Activated CD4-positive, alpha-beta memory T cell treated with anti-CD3 and anti-CD28 coated beads, Interleukin-2, amount 10 ng/mL, durations not matched to agents 7 days and 5 days (primary cell): Measurements from ENCODE around the gene ISG20. TPM values are rescaled to one million over a fixed set of nuclear protein-coding genes. Genes with fewer than 3 reads are reported as not detected.
A peak's percentile ranks its signal among the peaks of the same experiment; 100 is the strongest.

ENCODE experiments used
- CTCF ChIA-PET: fragments of 350-600 bp; sonication (Branson Sonifier 250); formaldehyde crosslinking; loops from one replicate; lab custom pipeline; 2021; ENCODE audit warnings: antibody characterized with exemption, inconsistent platforms; lab: Charles Lee
- POLR2A ChIA-PET: fragments of 350-600 bp; sonication (Branson Sonifier 250); formaldehyde crosslinking; loops from one replicate; lab custom pipeline; 2021; ENCODE audit warnings: antibody characterized with exemption; lab: Charles Lee
- DNase-seq: peaks from one replicate; pipeline ENCODE4 v3.0.0-alpha.2; 2020
- H3K27ac Mint-ChIP-seq: one replicate; pipeline ENCODE4 v1.8.0; 2021; ENCODE audit warnings: mild to moderate bottlenecking, mixed read lengths
- H3K27me3 Mint-ChIP-seq: one replicate; pipeline ENCODE4 v1.8.0; 2021; ENCODE audit warnings: mixed read lengths
- H3K36me3 Mint-ChIP-seq: one replicate; pipeline ENCODE4 v1.8.0; 2021; ENCODE audit warnings: low read depth, mixed read lengths
- H3K4me1 Mint-ChIP-seq: one replicate; pipeline ENCODE4 v1.8.0; 2021; ENCODE audit warnings: mixed read lengths
- H3K4me3 Mint-ChIP-seq: one replicate; pipeline ENCODE4 v1.8.0; 2021; ENCODE audit warnings: mild to moderate bottlenecking, mixed read lengths
- H3K9me3 Mint-ChIP-seq: one replicate; pipeline ENCODE4 v1.8.0; 2021; ENCODE audit warnings: mixed read lengths
- total RNA-seq, 2 experiments: library from RNA; stranded (reverse); gene quantifications; one replicate each; pipeline ENCODE4 v1.2.3, GENCODE V29; 2021

ISG20 gene
- 100 to 1,000 TPM; 337 to 338 TPM for total RNA-seq

- Mint-ChIP-seq H3K27ac (peak within 1 kb of the TSS; percentile 95), H3K9me3 (no peaks in the 10 kb centered on the region), H3K36me3 (peaks cover 68% of the 10 kb centered on the region), H3K27me3 (no peaks in the 10 kb centered on the region), H3K4me1 (peaks cover 70% of the 10 kb centered on the region), H3K4me3 (peak within 1 kb of the TSS; percentile 87)
- ChIA-PET CTCF (interaction anchor here (0.8 to 1.5 kb wide), 9 partner anchors 8 to 282 kb away, joined by 3 to 12 read pairs (median 3); no protein-coding TSS in a partner anchor), POLR2A (interaction anchor here (1.0 to 1.6 kb wide), 4 partner anchors 25 to 452 kb away, joined by 4 to 7 read pairs (median 5); no protein-coding TSS in a partner anchor)
- peak; percentile 98 for DNase-seq
These were observed at the start of gene ISG20 for GRCh38 chr15:88638626-88639372. Gene ISG20, plus strand, starts transcription at chr15:88639016. Its CDS starts 351 bp downstream, at chr15:88639367.

DNA sequence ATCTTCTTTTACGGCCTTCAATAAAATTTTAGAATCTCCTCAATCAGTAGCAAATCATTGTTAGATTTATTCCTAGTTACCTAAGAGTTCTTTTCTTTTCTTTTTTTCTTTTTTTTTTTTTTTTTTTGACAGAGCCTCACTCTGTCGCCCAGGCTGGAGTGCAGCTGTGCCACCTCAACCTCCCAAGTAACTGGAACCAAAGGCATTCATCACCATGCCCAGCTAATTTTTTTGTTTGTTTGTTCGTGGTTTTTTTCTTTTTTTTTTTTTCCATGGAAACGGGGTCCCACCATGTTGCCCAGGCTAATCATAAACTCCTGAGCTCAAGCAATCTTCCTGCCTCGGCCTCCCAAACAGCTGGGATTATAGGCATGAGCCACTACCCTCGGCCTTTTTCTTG is 48.1 kb upstream of the ISG20 start:
- Mint-ChIP-seq H3K9me3 (no peaks in the 10 kb centered on the region), H3K36me3 (no peaks in the 10 kb centered on the region), H3K4me1 (no peaks in the 10 kb centered on the region), H3K27me3 (peaks cover 15% of the 10 kb centered on the region), H3K27ac (no peak overlapping the region), H3K4me3 (no peak overlapping the region)
- ChIA-PET POLR2A (interaction anchor here (0.7 kb wide), 1 partner anchor 171 kb away, joined by 3 read pairs; no protein-coding TSS in a partner anchor), CTCF (no interaction called here)
- DNase-seq = no peak

- Mint-ChIP-seq H3K4me3 (no peak overlapping the region), H3K4me1 (no peaks in the 10 kb centered on the region), H3K9me3 (no peaks in the 10 kb centered on the region), H3K27ac (no peak overlapping the region), H3K36me3 (no peaks in the 10 kb centered on the region), H3K27me3 (peaks cover 15% of the 10 kb centered on the region)
- POLR2A ChIA-PET = interaction anchor here (0.7 kb wide), 1 partner anchor 172 kb away, joined by 3 read pairs; no protein-coding TSS in a partner anchor
- no peak for DNase-seq
- CTCF ChIA-PET = no interaction called here
These were observed 47.4 kb upstream of the ISG20 start for GRCh38 chr15:88591384-88591783.

DNA sequence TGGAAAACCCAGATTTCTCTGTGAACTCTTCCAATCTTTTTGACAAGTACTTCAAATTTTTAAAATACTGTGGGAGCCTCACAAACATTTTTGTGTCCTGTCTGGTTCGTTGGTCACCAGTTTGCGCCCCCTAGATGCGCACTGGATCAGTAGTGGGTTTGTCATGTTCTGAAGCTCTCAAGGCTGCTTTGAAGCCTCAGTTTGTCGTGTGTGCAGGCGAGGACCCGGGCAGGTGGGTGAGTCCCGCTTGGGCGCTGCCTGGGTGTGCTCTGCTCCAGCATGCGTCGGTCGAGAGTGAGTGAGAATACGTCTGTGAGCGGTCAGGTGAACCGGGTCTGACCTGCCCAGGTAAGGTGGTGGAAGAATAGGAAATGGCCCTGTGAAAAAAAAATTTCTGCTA is 34.9 kb upstream of the ISG20 start:
- Mint-ChIP-seq H3K27ac (no peak overlapping the region), H3K4me1 (peaks cover 4% of the 10 kb centered on the region), H3K9me3 (no peaks in the 10 kb centered on the region), H3K36me3 (no peaks in the 10 kb centered on the region), H3K4me3 (no peak overlapping the region), H3K27me3 (peaks cover 70% of the 10 kb centered on the region)
- CTCF ChIA-PET = no interaction called here
- no peak for DNase-seq
- POLR2A ChIA-PET = no interaction called here

GRCh38 chr15:88604381-88605188 is 34.2 kb upstream of the ISG20 start:
- peaks cover 4% of the 10 kb centered on the region for H3K4me1 Mint-ChIP-seq
- H3K9me3 Mint-ChIP-seq = no peaks in the 10 kb centered on the region
- no peaks in the 10 kb centered on the region for H3K36me3 Mint-ChIP-seq
- H3K27ac Mint-ChIP-seq = no peak overlapping the region
- no peak for DNase-seq
- CTCF ChIA-PET = no interaction called here
- H3K4me3 Mint-ChIP-seq = no peak overlapping the region
- POLR2A ChIA-PET = no interaction called here
- H3K27me3 Mint-ChIP-seq = peaks cover 75% of the 10 kb centered on the region

DNA sequence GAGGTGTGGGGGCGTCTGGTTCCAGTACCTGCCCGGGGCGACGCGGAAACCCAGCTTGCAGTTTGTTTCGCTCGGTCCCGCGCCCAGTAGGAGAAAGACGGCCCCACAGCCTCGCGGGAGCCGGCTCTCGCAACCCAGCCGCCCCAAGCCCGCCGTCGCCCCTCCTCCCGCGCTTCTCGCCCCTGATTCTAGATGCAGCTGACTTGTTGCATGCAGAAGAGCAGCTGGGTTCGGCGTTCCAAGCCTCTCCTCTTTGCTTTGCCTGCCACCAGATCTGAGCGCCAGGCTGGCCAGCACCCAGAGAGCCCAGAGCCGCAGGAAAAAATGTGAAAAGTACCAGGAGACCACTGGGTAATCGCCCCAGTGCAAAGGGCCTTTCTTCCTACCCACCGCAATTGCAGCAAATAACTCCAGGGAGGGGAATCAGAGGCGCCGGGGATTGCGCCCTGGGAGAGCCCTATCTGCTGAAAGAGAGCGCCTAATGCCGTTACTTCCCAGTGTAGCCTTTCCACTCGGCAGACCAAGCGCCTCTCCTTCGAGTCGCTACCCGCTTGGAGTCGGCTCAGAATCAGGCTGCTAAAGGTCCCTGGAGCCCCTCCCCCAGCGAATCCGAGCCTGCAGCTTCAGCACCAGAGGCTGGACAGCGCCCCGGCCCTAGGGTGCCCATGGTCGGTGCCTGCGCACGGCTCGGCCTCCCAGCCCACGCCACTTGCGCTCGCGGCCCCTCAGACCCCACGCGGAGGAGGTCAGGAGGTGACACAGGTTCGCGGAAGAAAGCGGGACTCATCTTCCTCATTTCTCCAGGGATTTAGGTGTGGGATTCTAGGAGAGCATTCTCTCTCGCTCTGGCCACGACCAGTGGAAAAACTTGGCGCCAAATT is 33.4 kb upstream of the ISG20 start:
- Mint-ChIP-seq H3K4me3 (no peak overlapping the region), H3K27me3 (peaks cover 78% of the 10 kb centered on the region), H3K27ac (no peak overlapping the region), H3K36me3 (no peaks in the 10 kb centered on the region), H3K9me3 (no peaks in the 10 kb centered on the region), H3K4me1 (peaks cover 5% of the 10 kb centered on the region)
- ChIA-PET CTCF (no interaction called here), POLR2A (no interaction called here)
- peak; percentile 51 for DNase-seq

- ChIA-PET POLR2A (no interaction called here), CTCF (no interaction called here)
- Mint-ChIP-seq H3K4me1 (peaks cover 10% of the 10 kb centered on the region), H3K4me3 (no peak overlapping the region), H3K9me3 (no peaks in the 10 kb centered on the region), H3K27me3 (peaks cover 77% of the 10 kb centered on the region), H3K27ac (no peak overlapping the region), H3K36me3 (no peaks in the 10 kb centered on the region)
- DNase-seq = no peak
These were observed 32.6 kb upstream of the ISG20 start for GRCh38 chr15:88606070-88606794.

GRCh38 chr15:88607951-88608350 is 30.9 kb upstream of the ISG20 start:
- no peak overlapping the region for H3K4me3 Mint-ChIP-seq
- no peaks in the 10 kb centered on the region for H3K9me3 Mint-ChIP-seq
- ChIA-PET POLR2A (no interaction called here), CTCF (no interaction called here)
- no peak overlapping the region for H3K27ac Mint-ChIP-seq
- DNase-seq = no peak
- H3K36me3 Mint-ChIP-seq = no peaks in the 10 kb centered on the region
- peaks cover 70% of the 10 kb centered on the region for H3K27me3 Mint-ChIP-seq
- peaks cover 14% of the 10 kb centered on the region for H3K4me1 Mint-ChIP-seq

- H3K4me1 Mint-ChIP-seq = peaks cover 22% of the 10 kb centered on the region
- no peaks in the 10 kb centered on the region for H3K36me3 Mint-ChIP-seq
- no peak overlapping the region for H3K4me3 Mint-ChIP-seq
- ChIA-PET CTCF (interaction anchor here (1.4 kb wide), 1 partner anchor 9 kb away, joined by 4 read pairs; no protein-coding TSS in a partner anchor), POLR2A (no interaction called here)
- H3K27ac Mint-ChIP-seq = no peak overlapping the region
- no peaks in the 10 kb centered on the region for H3K9me3 Mint-ChIP-seq
- H3K27me3 Mint-ChIP-seq = peaks cover 65% of the 10 kb centered on the region
- no peak for DNase-seq
These were observed 30.1 kb upstream of the ISG20 start for GRCh38 chr15:88608607-88609181.

- H3K27me3 Mint-ChIP-seq = peaks cover 57% of the 10 kb centered on the region
- POLR2A ChIA-PET = no interaction called here
- no peaks in the 10 kb centered on the region for H3K36me3 Mint-ChIP-seq
- H3K9me3 Mint-ChIP-seq = no peaks in the 10 kb centered on the region
- CTCF ChIA-PET = interaction anchor here (1.2 to 1.4 kb wide), 2 partner anchors 9 to 15 kb away, joined by 3 to 4 read pairs; no protein-coding TSS in a partner anchor
- H3K4me3 Mint-ChIP-seq = no peak overlapping the region
- no peak overlapping the region for H3K27ac Mint-ChIP-seq
- no peak for DNase-seq
- H3K4me1 Mint-ChIP-seq = peaks cover 21% of the 10 kb centered on the region
These were observed 29.3 kb upstream of the ISG20 start for GRCh38 chr15:88609344-88610090.

DNA sequence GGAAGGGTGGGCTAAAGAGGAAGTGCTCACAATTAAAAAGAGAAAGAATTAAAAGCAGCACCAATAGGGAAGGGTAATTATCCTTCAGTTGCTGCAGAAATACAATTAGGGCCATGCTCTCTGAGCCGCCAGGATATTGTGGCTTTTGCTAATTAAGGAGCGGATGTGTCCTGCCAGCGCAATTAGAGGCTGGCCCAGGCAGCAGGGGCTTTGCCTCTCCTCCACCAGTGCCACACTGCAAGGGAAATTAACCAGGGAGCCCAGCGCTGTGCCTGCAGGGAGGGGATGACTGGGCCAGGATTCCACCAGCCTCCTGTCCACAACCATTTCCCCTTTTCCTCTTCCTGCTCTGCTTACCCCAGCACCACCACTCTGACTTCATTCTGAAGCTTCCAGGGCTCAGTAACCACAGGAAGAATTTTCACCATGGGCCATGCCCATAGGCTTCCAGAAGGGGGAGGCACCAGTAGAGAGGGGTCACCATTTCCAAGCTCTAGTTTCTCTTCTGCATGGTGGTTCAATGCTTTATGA is 28.1 kb upstream of the ISG20 start:
- no peak for DNase-seq
- no peak overlapping the region for H3K27ac Mint-ChIP-seq
- H3K4me1 Mint-ChIP-seq = peaks cover 18% of the 10 kb centered on the region
- H3K4me3 Mint-ChIP-seq = no peak overlapping the region
- H3K36me3 Mint-ChIP-seq = no peaks in the 10 kb centered on the region
- no peaks in the 10 kb centered on the region for H3K9me3 Mint-ChIP-seq
- CTCF ChIA-PET = interaction anchor here (0.7 to 1.3 kb wide), 2 partner anchors 28 to 134 kb away, joined by 4 read pairs; partner anchors contain the start of gene ISG20
- peaks cover 44% of the 10 kb centered on the region for H3K27me3 Mint-ChIP-seq
- POLR2A ChIA-PET = no interaction called here
